GM18858 (cell line): Measurements from ENCODE around the gene ZFAND6.

Experiments
- ATAC-seq: cut with Tn5 transposase; IDR thresholded peaks from one replicate; pipeline ENCODE4 v1.9.1; 2021; ENCODE audit not compliant: unreplicated experiment

Gene ZFAND6

DNA sequence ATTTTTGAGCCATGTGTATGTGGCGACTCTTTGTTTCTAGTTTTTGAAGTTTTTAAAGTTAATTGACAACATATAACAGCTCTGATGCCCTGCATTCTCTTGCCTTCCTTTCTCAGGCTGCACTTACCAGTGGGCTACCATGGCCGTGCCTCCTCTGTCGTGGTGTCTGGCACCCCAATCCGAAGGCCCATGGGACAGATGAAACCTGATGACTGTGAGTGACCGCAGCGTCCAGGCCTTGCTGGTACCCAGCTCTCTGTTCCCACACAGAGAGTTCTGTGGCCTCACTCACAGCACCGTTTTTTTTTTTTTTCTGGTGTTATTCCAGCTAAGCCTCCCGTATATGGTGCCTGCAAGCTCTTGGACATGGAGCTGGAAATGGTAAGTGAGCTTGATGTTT is 108.5 kb downstream of the ZFAND6 start:
- no peak for ATAC-seq

DNA sequence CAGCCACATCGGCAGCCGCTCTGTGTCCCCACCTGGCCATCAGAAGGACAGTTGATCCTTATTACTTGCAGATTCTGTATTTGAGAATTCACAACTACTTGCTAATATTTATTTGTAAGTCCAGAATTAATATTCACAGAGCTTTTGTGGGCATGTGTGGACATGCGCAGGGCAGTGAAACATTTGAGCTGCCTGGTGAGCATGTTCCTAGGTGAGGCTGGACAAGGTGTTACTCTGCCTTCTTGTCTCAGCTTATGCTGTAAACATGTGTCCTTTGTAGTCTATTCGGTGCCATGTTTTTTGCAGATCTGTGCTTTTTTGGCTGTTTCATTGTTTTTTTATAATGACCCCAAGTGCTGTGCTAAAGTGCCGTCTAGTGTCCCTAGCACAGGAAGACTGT is 108.9 kb downstream of the ZFAND6 start:
- no peak for ATAC-seq

DNA sequence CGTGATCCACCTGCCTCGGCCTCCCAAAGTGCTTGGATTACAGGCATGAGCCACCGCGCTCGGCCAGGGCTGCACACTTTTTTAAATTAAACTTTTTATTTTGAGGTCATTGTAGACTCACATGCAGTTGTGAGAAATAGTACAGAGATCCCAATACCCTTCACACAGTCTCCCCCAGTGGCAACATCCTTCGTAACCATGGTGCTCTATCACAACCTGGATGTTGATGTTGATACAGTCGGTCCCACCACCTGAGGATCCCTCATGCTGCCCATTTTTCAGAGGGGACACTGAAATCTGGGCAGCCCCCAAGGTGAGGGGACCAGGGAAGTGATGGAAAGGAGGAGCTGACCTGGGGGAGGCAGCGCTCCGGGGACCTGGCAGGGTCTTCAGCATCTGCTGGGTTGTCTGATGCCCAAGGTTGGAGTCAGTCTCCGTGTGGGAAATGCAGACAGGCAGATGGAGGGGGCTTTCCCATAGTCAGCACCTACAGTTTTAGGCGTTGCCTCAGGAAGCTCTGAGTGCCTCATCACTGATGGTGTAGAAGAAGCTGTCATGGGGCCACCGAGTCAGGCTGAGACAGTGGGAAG is 110.4 kb downstream of the ZFAND6 start:
- ATAC-seq = no peak

DNA sequence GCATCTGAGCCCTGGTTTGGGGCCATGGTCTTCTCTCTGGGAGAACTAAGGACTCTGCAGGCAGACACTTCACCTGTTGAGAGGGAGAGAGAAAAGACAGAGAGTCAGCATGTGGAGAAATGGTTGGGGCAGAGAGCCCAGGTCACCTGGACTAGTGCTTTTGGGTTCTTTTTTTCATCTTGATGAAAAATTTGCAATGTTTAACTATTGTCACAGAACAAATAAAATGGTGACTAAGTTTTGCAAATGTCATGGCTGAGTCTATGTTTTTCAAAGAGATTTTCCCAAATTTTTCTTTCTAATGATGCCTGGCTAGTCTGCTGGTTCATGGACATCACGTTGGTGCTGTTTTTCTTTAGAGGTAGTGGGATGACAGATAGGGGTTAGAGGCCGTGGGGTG is 111.1 kb downstream of the ZFAND6 start:
- no peak for ATAC-seq

DNA sequence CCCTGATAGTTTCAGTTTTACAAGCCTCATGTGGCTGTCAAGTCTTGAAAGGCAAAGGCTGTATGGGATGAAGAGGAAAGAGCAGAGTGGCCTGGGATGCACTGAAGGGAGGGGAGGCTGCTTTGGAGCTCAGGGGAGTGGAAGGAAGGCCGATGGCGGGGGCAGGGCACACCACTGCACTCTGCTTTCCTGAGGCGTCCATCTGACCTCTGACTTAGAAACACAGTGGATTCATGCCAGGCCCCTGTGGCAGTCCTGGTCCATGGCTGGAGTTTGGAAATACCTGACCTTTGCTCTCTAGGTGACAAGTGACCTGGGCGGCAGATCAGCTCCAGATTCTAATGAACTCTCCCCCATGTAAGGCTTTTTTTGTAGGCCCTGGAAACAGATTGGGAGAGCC is 112.3 kb downstream of the ZFAND6 start:
- no peak for ATAC-seq

DNA sequence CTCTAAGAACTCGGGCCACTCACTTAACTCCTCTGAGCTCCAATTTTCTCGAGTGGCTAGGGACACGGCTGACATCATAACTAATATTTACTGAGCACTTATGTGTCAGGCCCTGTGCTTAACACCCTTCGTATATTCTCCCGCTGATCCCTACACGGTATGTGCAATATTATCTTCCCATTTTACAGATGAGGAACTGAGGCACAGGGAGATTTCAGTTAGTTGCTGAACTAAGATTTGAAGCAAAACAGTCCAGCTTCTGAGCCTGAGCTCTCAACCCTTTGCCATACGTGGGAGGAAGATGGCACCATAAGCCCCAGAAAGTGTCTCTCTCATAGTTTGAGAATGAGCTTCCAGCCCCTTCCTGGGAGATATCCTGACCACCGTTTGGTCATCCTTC is 112.9 kb downstream of the ZFAND6 start:
- ATAC-seq = no peak

DNA sequence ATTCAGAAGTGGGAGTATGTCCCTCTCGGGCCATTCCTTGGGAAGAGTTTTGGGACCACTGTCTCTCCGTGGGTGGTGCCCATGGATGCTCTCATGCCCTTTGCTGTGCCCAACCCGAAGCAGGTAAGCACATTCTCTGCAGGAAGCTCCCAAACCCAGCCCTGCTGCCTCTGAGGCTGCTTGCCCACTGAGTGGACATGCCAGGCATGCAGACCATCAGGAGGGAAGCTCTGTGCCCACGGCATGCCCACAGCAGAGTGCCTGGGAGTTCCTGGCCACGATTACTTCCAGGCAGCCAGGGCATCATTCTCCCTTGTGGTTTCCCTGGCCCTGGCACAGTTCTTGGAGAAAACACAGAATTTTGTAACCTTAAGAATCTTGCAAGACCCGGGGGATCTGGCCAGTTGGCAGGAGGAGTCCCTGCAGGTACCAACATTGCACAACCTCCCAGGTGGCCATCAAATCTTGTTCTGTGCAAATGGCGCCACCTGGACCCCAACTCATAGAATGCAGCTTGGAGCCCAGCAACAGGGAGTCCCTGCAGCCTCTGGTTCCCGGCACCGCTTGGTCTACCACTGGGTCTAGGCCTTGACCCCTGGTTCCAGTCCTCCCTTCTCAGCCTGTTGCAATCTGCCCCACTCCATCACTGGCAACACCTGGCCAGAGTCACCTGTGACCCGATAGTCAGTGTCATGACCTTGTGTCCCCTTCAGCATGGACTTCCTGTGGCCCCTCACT is 113.7 kb downstream of the ZFAND6 start:
- no peak for ATAC-seq

DNA sequence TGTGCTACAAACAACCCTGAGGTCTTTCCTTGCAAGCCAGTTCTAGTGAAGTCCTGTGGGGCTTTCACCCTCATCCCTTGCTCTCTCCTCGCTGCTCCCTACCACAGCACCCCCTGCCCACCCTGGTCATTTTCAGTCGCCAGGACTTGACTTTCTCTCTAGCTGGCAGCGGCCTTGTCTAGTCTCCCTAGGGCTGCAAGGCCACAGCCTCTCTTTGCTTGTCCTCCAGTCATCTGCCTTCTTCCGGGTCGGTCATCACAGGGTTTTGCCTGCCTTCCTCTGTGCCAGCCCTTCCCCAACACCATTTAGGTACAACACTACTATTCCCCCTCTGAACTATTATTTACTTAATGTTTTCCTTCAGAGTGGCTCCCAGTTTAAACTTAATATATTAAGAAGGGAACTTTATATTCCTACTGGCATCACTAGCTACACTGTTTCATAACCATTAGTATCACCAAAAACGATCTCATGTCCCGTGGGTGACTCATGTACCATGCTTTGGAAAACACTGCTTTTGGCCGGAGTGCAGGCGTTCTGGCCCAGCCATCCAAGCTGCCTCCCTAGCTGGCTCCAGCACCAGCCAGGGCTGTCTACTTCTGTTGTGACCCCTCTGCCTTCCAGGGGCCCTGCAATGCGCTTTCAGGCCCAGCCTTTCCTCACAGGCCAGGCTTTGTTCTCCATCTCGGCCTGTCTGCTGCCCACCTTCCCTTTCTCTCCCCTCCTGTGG is 114.7 kb downstream of the ZFAND6 start:
- no peak for ATAC-seq

DNA sequence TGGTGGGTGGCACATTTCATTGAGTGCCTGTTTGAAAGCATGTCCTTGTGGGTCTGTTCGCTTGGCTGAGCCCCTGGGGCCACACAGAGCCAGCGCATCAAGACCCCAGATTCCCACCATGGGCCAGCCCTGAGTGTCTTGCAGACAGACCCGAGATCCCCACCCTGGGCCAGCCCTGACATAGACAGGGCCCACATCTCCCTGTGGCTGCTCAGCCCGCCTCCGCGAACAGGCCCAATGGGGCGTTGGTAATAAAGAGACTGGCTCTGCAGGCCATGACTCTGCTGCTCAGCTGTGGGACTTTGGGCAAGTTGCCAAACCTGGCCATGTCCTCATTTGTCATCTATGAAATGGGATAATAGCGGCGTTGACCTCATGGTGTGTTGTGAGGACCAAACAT is 116.0 kb downstream of the ZFAND6 start:
- ATAC-seq = no peak

DNA sequence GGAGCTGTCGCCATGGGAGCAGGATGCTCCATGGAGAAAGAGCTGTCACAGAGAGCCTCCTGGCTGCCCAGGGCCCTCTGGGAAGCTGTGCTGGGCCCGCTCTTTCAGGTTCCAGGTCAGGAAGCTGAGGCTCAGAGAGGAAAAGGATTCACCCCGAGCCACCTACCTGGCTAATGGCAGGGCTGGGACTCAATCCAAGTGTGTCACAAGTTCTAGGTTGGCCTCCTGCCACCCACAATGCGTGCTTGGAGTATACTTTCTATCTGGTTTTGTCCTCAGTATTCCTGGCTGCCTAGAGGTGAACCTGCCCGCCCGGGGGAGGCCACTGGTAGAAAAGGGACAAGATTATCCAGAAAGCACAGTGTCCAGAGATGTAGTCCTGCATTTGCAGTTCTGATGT is 117.0 kb downstream of the ZFAND6 start:
- ATAC-seq = no peak

DNA sequence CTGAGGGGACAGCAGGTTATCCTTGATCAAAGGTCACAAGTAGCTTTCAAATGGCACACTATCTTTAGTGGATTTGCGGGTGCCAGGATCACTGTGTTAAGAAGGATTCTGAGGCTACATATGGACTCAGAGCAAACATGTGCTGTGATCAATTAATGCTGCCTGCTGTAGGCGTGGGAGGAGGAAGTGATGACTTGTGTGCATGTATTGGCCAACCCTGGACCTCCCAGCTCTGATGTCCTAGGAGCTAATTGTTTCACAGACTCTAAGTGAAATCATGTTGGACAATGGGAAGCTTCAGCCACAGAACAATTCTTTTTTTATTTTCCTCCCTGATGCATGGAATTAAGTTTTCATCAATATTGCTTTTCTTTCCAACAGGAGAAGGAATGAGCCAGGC is 117.7 kb downstream of the ZFAND6 start:
- no peak for ATAC-seq

DNA sequence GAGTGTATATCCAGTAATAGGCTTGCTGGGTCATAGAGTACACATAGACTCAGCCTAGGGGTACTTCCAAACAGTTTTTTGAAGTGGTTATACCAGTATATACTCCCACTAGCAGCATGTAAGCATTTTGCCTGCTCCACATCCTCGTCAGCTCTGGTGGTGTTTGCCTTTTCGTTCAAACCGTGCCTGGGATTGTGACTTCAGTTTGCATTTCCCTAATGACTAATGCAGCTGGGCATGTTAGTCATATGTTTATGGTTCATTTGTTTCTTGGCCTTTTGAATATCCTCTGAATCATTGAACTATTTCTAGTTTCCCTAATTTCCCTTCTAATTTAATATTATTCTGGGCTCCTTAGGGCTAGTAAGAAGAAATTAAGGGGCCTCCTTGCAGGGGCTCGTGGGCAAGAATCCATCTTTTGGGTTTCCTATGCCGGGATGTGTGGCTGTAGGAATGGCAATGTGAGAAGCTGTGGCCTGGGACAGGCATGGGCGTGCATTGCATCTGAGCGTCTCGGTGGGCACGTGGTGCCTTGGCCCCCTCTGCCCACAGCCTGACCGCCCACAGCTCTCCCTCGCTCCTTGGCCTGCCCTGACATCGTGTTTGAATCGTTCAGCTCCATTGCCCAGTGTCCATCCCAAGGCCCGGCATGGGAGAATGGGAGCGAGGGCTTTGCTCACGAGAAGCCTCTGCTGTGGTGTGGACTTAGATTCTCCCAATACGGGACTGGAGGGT is 119.7 kb downstream of the ZFAND6 start:
- ATAC-seq = no peak

DNA sequence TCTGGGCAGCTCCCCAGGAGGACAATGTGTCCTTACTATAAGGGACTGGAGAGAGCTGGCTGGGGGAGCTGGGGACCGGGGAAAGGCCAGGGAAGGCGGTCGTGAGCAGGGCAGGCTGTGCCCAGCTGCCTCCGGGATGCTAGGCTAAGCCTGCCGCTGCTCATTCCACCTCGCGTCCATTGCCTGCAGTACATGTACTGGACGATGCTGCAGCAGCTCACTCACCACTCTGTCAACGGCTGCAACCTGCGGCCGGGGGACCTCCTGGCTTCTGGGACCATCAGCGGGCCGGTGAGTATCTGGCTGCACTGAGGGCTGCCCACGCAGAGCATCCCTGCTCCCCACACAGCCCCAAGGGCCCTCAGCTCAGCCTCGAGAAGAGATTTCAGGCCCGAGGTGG is 120.5 kb downstream of the ZFAND6 start:
- ATAC-seq = no peak

DNA sequence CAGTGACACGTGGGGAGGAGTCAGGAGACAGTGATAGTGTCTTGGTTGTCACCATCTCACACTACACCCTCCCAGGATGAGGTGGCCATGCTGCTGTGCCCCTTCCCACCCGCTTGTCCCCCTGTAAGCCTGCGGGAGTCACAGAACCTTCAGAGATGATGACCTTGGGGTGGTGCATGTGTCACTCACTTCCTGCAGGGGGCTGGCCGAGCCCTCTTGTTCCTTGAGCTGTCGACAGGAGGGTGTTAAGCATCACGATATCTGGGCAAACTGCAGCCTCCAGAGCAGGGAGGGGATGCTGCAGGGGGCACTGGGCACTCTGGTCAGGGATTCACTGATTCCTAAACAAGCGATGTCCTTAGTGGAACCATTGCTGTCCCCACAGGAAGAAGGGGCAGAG is 121.0 kb downstream of the ZFAND6 start:
- no peak for ATAC-seq

DNA sequence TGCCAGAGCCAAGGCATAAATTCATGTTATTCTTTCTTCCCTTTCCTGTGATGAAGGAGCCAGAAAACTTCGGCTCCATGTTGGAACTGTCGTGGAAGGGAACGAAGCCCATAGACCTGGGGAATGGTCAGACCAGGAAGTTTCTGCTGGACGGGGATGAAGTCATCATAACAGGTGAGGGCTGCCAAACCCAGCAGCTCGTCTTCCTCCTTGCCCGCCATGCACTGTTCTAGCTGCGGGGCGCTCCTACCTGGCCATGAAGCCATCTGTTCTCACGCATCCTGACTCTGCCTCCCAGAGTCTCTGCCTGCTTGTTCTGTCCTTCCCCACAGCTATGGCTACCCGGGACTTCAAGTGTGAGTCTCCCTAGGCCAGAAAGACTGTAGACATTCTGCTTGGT is 121.5 kb downstream of the ZFAND6 start:
- no peak for ATAC-seq

DNA sequence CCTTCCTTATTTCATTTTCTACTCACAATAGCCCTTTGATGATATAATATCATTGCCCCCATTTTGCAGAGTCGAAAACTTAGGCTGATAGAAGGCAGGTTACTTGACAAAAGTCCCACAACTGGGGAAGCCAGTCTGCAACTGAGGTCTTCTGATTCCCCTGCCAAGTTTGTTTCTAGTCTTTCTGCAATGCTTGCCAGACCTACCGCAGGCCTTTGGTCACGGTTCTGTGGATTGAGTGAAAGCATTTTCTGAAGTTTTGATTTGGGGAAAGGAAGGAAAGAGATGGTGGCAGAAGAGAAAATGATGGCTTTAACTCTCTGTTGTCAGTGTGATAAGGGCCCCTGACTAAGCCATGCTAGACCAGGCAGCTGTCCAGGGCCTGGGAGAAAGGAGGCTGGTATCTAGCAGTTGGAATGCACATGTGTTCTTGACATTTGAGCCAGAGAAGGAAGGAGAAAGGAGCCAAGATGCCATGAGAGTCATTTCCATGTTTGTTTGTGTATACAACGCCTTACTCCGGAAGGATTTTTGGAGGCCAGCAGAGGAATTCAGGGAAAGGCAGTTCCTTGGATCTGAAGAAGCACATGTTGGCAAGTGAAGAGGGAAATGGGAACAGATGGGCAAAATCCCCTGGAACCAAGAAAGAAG is 123.3 kb downstream of the ZFAND6 start:
- no peak for ATAC-seq

DNA sequence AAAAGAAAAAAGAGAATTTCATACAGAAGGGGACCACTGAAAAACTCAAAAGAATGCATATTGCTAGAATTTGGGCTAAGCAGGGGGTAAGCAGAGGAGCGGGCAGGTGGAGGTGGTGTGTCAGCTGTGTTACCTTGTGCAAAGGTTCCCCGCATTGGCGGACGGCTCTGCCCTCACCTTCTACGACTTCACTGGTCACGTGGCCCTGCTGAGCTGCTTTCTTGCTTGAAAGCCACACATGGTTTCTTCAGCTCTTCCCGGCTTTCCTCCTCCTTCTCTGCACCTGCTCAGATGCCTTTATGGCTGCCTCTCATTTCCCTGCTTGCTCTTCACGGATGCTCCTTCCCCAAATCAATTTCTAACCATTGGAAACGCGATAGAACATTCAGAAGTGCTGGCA is 123.8 kb downstream of the ZFAND6 start:
- ATAC-seq = no peak

DNA sequence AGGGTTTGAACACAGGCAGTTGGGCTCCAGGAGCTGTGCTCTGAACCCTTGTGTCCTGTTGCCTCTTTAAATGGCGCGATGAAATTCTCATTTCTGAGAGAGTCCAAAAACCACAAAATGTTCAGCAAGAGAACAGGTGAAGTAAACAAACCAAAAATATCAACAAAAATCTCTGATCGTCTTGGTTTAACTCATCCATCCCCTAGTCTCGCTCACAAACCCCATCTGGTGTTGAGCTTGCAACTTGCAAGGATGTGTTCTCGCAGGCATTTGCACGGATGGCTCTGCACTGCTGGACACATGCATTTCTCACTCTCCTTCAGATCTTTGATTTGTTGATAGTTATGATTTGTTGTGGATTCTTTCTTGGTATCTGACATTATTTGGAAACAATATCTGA is 124.4 kb downstream of the ZFAND6 start:
- ATAC-seq = no peak

DNA sequence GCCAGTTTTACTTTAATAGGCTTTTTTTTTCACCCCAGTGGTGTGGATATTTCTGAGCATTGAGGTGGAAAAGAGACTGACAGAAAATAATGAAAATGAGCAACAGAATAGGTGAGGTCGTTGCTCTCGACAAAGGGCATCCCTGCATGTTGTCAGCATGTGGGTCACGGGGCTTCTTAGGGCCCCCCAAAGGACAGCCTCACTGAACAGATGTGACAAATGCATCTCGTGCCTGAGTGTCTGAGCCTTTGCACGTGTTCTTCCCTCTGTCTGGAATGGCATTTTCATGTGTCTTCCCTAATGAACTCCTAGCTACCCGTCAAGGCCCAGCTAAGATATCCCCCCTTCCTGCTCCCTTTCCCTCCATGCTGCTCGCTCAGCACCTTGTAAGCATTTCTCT is 125.1 kb downstream of the ZFAND6 start:
- ATAC-seq = no peak

DNA sequence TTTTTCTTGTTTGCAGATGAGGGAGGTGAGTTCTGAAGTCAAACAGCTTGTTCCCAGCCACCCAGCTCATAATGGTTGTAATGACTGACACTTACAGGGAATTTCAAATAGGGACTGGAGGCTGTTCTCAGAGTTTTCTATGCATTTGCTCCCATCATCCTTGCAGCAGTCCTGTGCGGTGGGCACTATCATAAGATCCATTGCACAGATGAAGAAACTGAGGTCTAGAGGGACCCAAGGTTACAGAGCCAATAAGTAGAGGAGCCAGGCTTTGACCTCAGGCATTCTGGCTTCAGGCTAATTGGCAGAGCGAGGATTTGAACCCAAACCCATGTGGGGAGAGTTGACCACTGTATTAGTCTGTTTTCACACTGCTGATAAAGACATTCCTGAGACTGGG is 125.7 kb downstream of the ZFAND6 start:
- ATAC-seq = no peak

DNA sequence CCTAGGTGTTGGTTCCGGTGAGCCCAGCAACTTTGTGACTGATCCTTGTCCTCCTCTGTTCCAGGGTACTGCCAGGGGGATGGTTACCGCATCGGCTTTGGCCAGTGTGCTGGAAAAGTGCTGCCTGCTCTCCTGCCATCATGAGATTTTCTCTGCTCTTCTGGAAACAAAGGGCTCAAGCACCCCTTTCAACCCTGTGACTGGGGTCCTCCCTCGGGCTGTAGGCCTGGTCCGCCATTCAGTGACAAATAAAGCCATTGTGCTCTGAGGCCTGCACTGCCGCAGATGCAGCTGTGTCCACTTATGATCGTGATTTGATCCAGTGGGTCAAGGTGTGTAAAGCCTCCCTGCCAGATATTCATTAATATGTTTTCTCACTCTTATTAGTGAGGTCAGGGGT is 126.6 kb downstream of the ZFAND6 start:
- ATAC-seq = no peak
